ENCODE data around the gene PCSK9. TPM values are rescaled to one million over a fixed set of nuclear protein-coding genes. Genes with fewer than 3 reads are reported as not detected.

Gene PCSK9
- total and polyA plus RNA-seq, 9 of the 15 experiments (the other 6 are each of a cell fraction or from before 2014, with no cell fraction given) = 3.2 to 58.6 (median 24.7) TPM

DNA sequence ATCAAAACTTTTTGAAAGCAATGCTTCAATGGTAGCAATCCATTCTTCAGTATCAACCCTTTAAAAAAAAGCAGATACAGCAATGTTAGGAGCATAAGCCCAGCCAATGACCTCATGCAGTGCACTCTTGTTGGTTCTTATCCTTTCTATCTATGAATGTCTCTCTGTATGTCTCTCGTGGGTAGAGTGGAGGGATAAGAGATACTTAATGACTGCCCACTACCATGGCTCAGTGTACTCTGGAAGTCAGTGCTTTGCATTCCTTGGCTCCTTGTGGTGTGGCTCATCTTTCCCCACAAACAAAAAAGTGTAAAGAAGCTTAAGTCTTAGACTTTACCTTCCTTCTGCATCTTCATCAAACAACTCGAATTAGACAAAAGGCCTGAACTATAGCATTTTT, 50.3 kb downstream of the PCSK9 start (continued):
- TF ChIP-seq, protein P1, sequence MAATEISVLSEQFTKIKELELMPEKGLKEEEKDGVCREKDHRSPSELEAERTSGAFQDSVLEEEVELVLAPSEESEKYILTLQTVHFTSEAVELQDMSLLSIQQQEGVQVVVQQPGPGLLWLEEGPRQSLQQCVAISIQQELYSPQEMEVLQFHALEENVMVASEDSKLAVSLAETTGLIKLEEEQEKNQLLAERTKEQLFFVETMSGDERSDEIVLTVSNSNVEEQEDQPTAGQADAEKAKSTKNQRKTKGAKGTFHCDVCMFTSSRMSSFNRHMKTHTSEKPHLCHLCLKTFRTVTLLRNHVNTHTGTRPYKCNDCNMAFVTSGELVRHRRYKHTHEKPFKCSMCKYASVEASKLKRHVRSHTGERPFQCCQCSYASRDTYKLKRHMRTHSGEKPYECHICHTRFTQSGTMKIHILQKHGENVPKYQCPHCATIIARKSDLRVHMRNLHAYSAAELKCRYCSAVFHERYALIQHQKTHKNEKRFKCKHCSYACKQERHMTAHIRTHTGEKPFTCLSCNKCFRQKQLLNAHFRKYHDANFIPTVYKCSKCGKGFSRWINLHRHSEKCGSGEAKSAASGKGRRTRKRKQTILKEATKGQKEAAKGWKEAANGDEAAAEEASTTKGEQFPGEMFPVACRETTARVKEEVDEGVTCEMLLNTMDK (IDR thresholded peaks at IDR 0.05; ENCODE audit: borderline replicate concordance, insufficient read depth, low read depth, low read length, poor library complexity, severe bottlenecking) = no peak

DNA sequence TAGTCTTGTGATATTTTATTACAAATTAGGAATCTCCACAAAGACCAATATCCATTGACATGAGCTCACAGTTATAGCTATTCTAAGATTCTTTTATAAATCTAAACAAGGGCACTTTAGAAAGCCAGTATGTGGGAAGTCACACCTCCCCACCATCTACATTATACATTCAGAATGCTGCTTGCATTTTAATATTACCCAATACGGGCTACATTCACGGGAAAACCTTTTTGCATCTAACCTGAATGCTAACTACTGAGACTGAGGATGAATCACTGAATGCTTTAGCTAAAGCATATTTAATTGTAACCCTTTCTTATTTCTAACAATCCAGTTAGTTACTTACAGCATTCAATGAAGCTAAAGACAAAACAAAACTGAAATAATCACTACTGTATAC, 53.1 kb downstream of the PCSK9 start:
- H3K9ac ChIP-seq (ENCODE audit: insufficient read depth in 1 of 2, low read depth in 2 of 2, low read length in 2 of 2) = no peak overlapping the region
- FAIRE-seq (no peak), DNase-seq (ENCODE audit: extremely low read depth in 1 of 4, low spot score in 3 of 4) (no peak), ATAC-seq (no peak)
- peaks cover 92% of the 10 kb centered on the region for H3K36me3 ChIP-seq (ENCODE audit: control insufficient read depth, insufficient read depth, low read length)
- TF ChIP-seq ARID1B (IDR thresholded peaks at IDR 0.05) = no peak
- no peak for TF ChIP-seq XRCC4 (IDR thresholded peaks at IDR 0.05; ENCODE audit: extremely low read depth, insufficient read depth, insufficient read length)
- no peak for TF ChIP-seq MAZ (CRISPR knock-in tag; conservative IDR thresholded peaks at IDR 0.05 in 1 of 2, IDR thresholded peaks at IDR 0.05 in 1 of 2)
- TF ChIP-seq GABPA (tag; conservative IDR thresholded peaks at IDR 0.05; ENCODE audit: low read depth) = no peak
- TF ChIP-seq ZNF316 (IDR thresholded peaks at IDR 0.05) = no peak
- no peak for TF ChIP-seq U2AF2 (optimal IDR thresholded peaks at IDR 0.05; ENCODE audit: low read depth, low read length)
- no peak for TF ChIP-seq ELF2 (CRISPR knock-in tag; IDR thresholded peaks at IDR 0.05)
- TF ChIP-seq NFRKB (IDR thresholded peaks at IDR 0.05; ENCODE audit: low read depth) = no peak
- TF ChIP-seq ZNF143 (CRISPR knock-in tag; IDR thresholded peaks at IDR 0.05) = no peak
- TF ChIP-seq, protein P2, sequence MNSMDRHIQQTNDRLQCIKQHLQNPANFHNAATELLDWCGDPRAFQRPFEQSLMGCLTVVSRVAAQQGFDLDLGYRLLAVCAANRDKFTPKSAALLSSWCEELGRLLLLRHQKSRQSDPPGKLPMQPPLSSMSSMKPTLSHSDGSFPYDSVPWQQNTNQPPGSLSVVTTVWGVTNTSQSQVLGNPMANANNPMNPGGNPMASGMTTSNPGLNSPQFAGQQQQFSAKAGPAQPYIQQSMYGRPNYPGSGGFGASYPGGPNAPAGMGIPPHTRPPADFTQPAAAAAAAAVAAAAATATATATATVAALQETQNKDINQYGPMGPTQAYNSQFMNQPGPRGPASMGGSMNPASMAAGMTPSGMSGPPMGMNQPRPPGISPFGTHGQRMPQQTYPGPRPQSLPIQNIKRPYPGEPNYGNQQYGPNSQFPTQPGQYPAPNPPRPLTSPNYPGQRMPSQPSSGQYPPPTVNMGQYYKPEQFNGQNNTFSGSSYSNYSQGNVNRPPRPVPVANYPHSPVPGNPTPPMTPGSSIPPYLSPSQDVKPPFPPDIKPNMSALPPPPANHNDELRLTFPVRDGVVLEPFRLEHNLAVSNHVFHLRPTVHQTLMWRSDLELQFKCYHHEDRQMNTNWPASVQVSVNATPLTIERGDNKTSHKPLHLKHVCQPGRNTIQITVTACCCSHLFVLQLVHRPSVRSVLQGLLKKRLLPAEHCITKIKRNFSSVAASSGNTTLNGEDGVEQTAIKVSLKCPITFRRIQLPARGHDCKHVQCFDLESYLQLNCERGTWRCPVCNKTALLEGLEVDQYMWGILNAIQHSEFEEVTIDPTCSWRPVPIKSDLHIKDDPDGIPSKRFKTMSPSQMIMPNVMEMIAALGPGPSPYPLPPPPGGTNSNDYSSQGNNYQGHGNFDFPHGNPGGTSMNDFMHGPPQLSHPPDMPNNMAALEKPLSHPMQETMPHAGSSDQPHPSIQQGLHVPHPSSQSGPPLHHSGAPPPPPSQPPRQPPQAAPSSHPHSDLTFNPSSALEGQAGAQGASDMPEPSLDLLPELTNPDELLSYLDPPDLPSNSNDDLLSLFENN (IDR thresholded peaks at IDR 0.05; ENCODE audit: low read depth in 2 of 2, low read length in 2 of 2) = no peak
- TF ChIP-seq ZFX (CRISPR knock-in tag; IDR thresholded peaks at IDR 0.05) = no peak
- no peak for TF ChIP-seq ZNF586 (CRISPR knock-in tag; conservative IDR thresholded peaks at IDR 0.05)
- no peak overlapping the region for H3K4me2 ChIP-seq (ENCODE audit: insufficient read depth, low read length)
- no peaks in the 10 kb centered on the region for H3K4me1 ChIP-seq (replicated peaks in 1 of 2; ENCODE audit: control insufficient read depth in 2 of 2, insufficient read depth in 2 of 2, low read length in 2 of 2)
- H3K79me2 ChIP-seq (ENCODE audit: control insufficient read depth, insufficient read depth, low read length) = no peaks in the 10 kb centered on the region
- no peak overlapping the region for H2AFZ ChIP-seq (ENCODE audit: low read depth, low read length)
- H3K27ac ChIP-seq (ENCODE audit: extremely low read depth, low read depth, low read length) = no peak overlapping the region
- POLR2A ChIA-PET = interaction anchor here (1.2 kb wide), 1 partner anchor 13 kb away, joined by 3 read pairs; no protein-coding TSS in a partner anchor
- BruUV-seq (replicated peaks) = no TSS peak
- intact Hi-C loops (cut with micrococcal nuclease) = no loop called here
- in situ Hi-C loops (cut with MboI) = no loop called here
- H3K27me3 ChIP-seq (ENCODE audit: control insufficient read depth in 2 of 2, insufficient read depth in 2 of 2, low read length in 2 of 2) = no peaks in the 10 kb centered on the region
- H4K20me1 ChIP-seq (replicated peaks; ENCODE audit: control insufficient read depth, insufficient read depth, low read length) = no peaks in the 10 kb centered on the region
- 89% methylated on average over 2 of the region's 2 CpGs for WGBS (ENCODE audit: insufficient coverage, low coverage, missing lambda C conversion rate)
- CTCF ChIA-PET (ENCODE audit: low intra/inter-chr PET ratio) = no interaction called here
- H3K9me3 ChIP-seq (replicated peaks; ENCODE audit: control insufficient read depth, insufficient read depth, low read depth, low read length) = no peaks in the 10 kb centered on the region
- H3K4me3 ChIP-seq = no peak overlapping the region
- no peaks in the 10 kb centered on the region for H3K9me1 ChIP-seq (ENCODE audit: control insufficient read depth, insufficient read depth, low read length)
